Measurements from ENCODE around the gene SSNA1.

SSNA1 gene

GRCh38 chr9:137160716-137161557, 27.5 kb upstream of the SSNA1 start:
- ChIA-PET POLR2A (interaction anchor here (1.3 to 2.5 kb wide), 2 partner anchors 31 kb away, joined by 3 to 7 read pairs; no protein-coding TSS in a partner anchor), CTCF (interaction anchor here (0.6 to 2.1 kb wide), 3 partner anchors 9 to 76 kb away, joined by 4 to 5 read pairs (median 4); no protein-coding TSS in a partner anchor)
- no peaks in the 10 kb centered on the region for H3K9me3 ChIP-seq (ENCODE audit: control insufficient read depth, insufficient read depth, low read depth, low read length)

GRCh38 chr9:137161558-137162486, 26.7 kb upstream of the SSNA1 start:
- CTCF ChIA-PET = interaction anchor here (2.1 kb wide), 1 partner anchor 75 kb away, joined by 5 read pairs; no protein-coding TSS in a partner anchor
- TF ChIP-seq ZNF274 (IDR thresholded peaks at IDR 0.05; ENCODE audit: low read length) = no peak
- TF ChIP-seq ZNF274 (tag by site-specific recombination; IDR thresholded peaks at IDR 0.05; ENCODE audit: borderline replicate concordance) = no peak
- 0 out of 2 replicates have a peak, but pooled peaks have one; percentile 21 for TF ChIP-seq ZFP69B (tag by site-specific recombination; IDR thresholded peaks at IDR 0.05)
- TF ChIP-seq KLF8 (tag by site-specific recombination; IDR thresholded peaks at IDR 0.05) = peak; percentile 65; the same call in 1 of the 2 replicates
- TF ChIP-seq ZNF692 (tag by site-specific recombination; IDR thresholded peaks at IDR 0.05) = 0 out of 2 replicates have a peak, but pooled peaks have one; percentile 25
- TF ChIP-seq WT1 (tag by site-specific recombination; IDR thresholded peaks at IDR 0.05) = no peak
- peak; percentile 68 for TF ChIP-seq KLF1 (tag by site-specific recombination; IDR thresholded peaks at IDR 0.05)
- no peak for TF ChIP-seq ZNF596 (tag by site-specific recombination; IDR thresholded peaks at IDR 0.05)
- Histone ChIP-seq H3K36me3 (ENCODE audit: control insufficient read depth in 2 of 2, insufficient read depth in 1 of 2, low read length in 2 of 2) (no peaks in the 10 kb centered on the region), H3K9me3 (ENCODE audit: control insufficient read depth, insufficient read depth, low read depth, low read length) (no peaks in the 10 kb centered on the region), H3K27ac (ENCODE audit: extremely low read depth, low read depth, low read length) (no peak overlapping the region), H3K4me3 (ENCODE audit: low read depth, low read length) (no peak overlapping the region; the same call in 1 of the 2 replicates), H3K4me1 (ENCODE audit: control insufficient read depth, insufficient read depth, low read length) (no peaks in the 10 kb centered on the region)
- POLR2A ChIA-PET = interaction anchor here (0.7 to 2.5 kb wide), 4 partner anchors 10 to 39 kb away, joined by 3 to 7 read pairs (median 3); partner anchors contain the start of genes TMEM210 and TPRN

More at GRCh38 chr9:137160716-137161557, 27.5 kb upstream of the SSNA1 start:
- Histone ChIP-seq H3K4me3 (ENCODE audit: low read depth, low read length) (no peak overlapping the region), H3K27ac (ENCODE audit: extremely low read depth, low read depth, low read length) (no peak overlapping the region), H3K36me3 (ENCODE audit: control insufficient read depth in 2 of 2, insufficient read depth in 1 of 2, low read length in 2 of 2) (no peaks in the 10 kb centered on the region), H3K4me1 (ENCODE audit: control insufficient read depth, insufficient read depth, low read length) (no peaks in the 10 kb centered on the region)
- TF ChIP-seq ZBTB21 (tag by site-specific recombination; IDR thresholded peaks at IDR 0.05) (no peak), ZNF37A (tag by site-specific recombination; IDR thresholded peaks at IDR 0.05) (no peak), ZNF239 (tag by site-specific recombination; IDR thresholded peaks at IDR 0.05) (no peak), ZNF112 (tag by site-specific recombination; IDR thresholded peaks at IDR 0.05) (no peak), ZNF2 (tag by site-specific recombination; IDR thresholded peaks at IDR 0.05) (no peak), ZBTB10 (tag by site-specific recombination; IDR thresholded peaks at IDR 0.05) (no peak), ZNF416 (tag by site-specific recombination; IDR thresholded peaks at IDR 0.05) (no peak), ZNF302 (tag by site-specific recombination; IDR thresholded peaks at IDR 0.05; ENCODE audit: low read depth) (no peak), OVOL3 (tag by site-specific recombination; IDR thresholded peaks at IDR 0.05) (no peak), ZNF501 (tag by site-specific recombination; IDR thresholded peaks at IDR 0.05) (no peak), TCF7L2 (IDR thresholded peaks at IDR 0.05; ENCODE audit: borderline replicate concordance, low read depth, low read length) (no peak), ZNF560 (tag by site-specific recombination; IDR thresholded peaks at IDR 0.05; ENCODE audit: borderline replicate concordance) (no peak)
- TF ChIP-seq, protein P1, sequence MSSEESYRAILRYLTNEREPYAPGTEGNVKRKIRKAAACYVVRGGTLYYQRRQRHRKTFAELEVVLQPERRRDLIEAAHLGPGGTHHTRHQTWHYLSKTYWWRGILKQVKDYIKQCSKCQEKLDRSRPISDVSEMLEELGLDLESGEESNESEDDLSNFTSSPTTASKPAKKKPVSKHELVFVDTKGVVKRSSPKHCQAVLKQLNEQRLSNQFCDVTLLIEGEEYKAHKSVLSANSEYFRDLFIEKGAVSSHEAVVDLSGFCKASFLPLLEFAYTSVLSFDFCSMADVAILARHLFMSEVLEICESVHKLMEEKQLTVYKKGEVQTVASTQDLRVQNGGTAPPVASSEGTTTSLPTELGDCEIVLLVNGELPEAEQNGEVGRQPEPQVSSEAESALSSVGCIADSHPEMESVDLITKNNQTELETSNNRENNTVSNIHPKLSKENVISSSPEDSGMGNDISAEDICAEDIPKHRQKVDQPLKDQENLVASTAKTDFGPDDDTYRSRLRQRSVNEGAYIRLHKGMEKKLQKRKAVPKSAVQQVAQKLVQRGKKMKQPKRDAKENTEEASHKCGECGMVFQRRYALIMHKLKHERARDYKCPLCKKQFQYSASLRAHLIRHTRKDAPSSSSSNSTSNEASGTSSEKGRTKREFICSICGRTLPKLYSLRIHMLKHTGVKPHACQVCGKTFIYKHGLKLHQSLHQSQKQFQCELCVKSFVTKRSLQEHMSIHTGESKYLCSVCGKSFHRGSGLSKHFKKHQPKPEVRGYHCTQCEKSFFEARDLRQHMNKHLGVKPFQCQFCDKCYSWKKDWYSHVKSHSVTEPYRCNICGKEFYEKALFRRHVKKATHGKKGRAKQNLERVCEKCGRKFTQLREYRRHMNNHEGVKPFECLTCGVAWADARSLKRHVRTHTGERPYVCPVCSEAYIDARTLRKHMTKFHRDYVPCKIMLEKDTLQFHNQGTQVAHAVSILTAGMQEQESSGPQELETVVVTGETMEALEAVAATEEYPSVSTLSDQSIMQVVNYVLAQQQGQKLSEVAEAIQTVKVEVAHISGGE (tag by site-specific recombination; conservative IDR thresholded peaks at IDR 0.05; ENCODE audit: low read depth) = no peak

Data from HEK293 (cell line).